HCT116 (cell line): ENCODE results near the gene MTO1.

Source experiments
- CBX3 ChIP-seq: IDR thresholded peaks from 2 replicates; pipeline ENCODE4 v1.6.1; 2012; ENCODE audit warnings: low read depth
- CEBPB ChIP-seq: IDR thresholded peaks from 2 replicates; pipeline ENCODE4 v1.6.1; 2012; ENCODE audit warnings: low read depth
- EGR1 ChIP-seq: IDR thresholded peaks from 2 replicates; pipeline ENCODE4 v1.6.1; 2012; ENCODE audit warnings: low read depth
- MAX ChIP-seq: IDR thresholded peaks from 2 replicates; pipeline ENCODE4 v1.6.1; 2012
- POLR2A ChIP-seq: IDR thresholded peaks from 2 replicates; pipeline ENCODE4 v1.7.0; 2011; ENCODE audit warnings: borderline replicate concordance; ENCODE audit not compliant: insufficient read depth, insufficient read length; ENCODE audit errors: extremely low read depth
- POLR2AphosphoS5 ChIP-seq: IDR thresholded peaks from 2 replicates; pipeline ENCODE4 v1.6.1; 2011; ENCODE audit warnings: mild to moderate bottlenecking, low read depth, low read length, moderate library complexity
- SIN3A ChIP-seq: IDR thresholded peaks from 2 replicates; pipeline ENCODE4 v1.6.1; 2012; ENCODE audit warnings: low read depth
- TCF7L2 ChIP-seq: IDR thresholded peaks from 2 replicates; pipeline ENCODE4 v1.7.0; 2011; ENCODE audit warnings: borderline replicate concordance, inconsistent platforms; ENCODE audit not compliant: insufficient read depth, insufficient read length; ENCODE audit errors: extremely low read depth
- YY1 ChIP-seq: IDR thresholded peaks from 2 replicates; pipeline ENCODE4 v1.6.1; 2011; ENCODE audit warnings: low read length, low read depth, moderate library complexity, mild to moderate bottlenecking; ENCODE audit not compliant: insufficient replicate concordance; ENCODE audit errors: extremely low read depth
- ZBTB33 ChIP-seq: IDR thresholded peaks from 2 replicates; pipeline ENCODE4 v1.6.1; 2011; ENCODE audit warnings: mild to moderate bottlenecking, low read length, moderate library complexity; ENCODE audit not compliant: insufficient replicate concordance; ENCODE audit errors: extremely low read depth
- ZFX ChIP-seq: fragments of 450-650 bp; IDR thresholded peaks from 2 replicates; pipeline ENCODE4 v1.6.1; 2017
- TF ChIP-seq, protein P1 (sequence below), 3 experiments: fragments of 200-600 bp in 1 of 3; sonication (generic) in 1 of 3; IDR thresholded peaks in 2 of 3; conservative IDR thresholded peaks in 1 of 3; 2 replicates each; pipeline ENCODE4 v1.5.1; 2012 to 2017; ENCODE audit warnings: low read depth in 2 of 3, low read length in 2 of 3, antibody characterized with exemption in 1 of 3, borderline replicate concordance in 1 of 3, control low read depth in 1 of 3, mild to moderate bottlenecking in 1 of 3, mixed read lengths in 1 of 3, mixed run types in 1 of 3, moderate library complexity in 1 of 3; ENCODE audit not compliant: insufficient read depth in 1 of 3
- TF ChIP-seq, protein P2 (sequence below): IDR thresholded peaks from 2 replicates; pipeline ENCODE4 v1.6.1; 2012; ENCODE audit warnings: low read depth

DNA sequence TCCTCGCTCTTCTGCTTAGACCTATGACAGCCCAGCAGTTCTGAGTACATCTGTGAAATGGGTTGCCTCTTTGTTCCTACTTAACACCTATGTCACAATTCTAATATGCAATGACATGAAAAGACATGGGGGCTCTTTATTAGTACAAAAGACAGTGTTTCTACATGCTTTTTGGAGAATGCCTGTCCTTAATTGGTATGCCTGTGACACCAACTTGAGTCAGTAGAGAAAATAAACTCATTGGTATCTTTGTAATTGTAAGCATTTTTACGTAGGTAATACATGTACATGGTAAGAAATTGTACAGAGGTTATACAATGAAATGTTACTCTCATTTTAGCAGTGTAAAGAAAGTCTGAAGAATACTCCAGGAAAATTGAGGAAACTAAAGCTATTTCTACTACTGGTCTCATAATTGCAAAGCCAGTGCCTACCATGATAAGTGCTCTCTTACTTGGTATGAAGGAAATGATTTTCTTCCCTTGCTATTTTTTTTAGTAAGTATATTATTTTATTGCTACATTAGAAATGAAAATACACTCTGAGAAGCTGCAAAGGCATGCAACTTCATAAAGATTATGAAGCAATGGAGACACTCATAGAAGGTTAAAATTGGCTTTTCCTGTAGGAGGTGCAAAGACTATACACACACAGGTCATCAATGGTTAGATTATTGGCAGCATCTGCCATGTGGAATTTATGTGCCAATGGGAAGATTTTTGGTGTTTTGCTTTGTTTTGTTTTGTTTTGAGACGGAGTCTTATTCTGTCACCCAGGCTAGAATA, 64.2 kb downstream of the MTO1 start:
- TF ChIP-seq, protein P1, sequence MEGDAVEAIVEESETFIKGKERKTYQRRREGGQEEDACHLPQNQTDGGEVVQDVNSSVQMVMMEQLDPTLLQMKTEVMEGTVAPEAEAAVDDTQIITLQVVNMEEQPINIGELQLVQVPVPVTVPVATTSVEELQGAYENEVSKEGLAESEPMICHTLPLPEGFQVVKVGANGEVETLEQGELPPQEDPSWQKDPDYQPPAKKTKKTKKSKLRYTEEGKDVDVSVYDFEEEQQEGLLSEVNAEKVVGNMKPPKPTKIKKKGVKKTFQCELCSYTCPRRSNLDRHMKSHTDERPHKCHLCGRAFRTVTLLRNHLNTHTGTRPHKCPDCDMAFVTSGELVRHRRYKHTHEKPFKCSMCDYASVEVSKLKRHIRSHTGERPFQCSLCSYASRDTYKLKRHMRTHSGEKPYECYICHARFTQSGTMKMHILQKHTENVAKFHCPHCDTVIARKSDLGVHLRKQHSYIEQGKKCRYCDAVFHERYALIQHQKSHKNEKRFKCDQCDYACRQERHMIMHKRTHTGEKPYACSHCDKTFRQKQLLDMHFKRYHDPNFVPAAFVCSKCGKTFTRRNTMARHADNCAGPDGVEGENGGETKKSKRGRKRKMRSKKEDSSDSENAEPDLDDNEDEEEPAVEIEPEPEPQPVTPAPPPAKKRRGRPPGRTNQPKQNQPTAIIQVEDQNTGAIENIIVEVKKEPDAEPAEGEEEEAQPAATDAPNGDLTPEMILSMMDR (IDR thresholded peaks at IDR 0.05 in 2 of 3, conservative IDR thresholded peaks at IDR 0.05 in 1 of 3; ENCODE audit: borderline replicate concordance in 1 of 3, insufficient read depth in 1 of 3, low read depth in 2 of 3, low read length in 2 of 3): no peak
- no peak for TF ChIP-seq POLR2AphosphoS5
- TF ChIP-seq EGR1: no peak
- no peak for TF ChIP-seq SIN3A
- TF ChIP-seq CEBPB: no peak
- no peak for TF ChIP-seq TCF7L2
- no peak for TF ChIP-seq POLR2A
- TF ChIP-seq, protein P2, sequence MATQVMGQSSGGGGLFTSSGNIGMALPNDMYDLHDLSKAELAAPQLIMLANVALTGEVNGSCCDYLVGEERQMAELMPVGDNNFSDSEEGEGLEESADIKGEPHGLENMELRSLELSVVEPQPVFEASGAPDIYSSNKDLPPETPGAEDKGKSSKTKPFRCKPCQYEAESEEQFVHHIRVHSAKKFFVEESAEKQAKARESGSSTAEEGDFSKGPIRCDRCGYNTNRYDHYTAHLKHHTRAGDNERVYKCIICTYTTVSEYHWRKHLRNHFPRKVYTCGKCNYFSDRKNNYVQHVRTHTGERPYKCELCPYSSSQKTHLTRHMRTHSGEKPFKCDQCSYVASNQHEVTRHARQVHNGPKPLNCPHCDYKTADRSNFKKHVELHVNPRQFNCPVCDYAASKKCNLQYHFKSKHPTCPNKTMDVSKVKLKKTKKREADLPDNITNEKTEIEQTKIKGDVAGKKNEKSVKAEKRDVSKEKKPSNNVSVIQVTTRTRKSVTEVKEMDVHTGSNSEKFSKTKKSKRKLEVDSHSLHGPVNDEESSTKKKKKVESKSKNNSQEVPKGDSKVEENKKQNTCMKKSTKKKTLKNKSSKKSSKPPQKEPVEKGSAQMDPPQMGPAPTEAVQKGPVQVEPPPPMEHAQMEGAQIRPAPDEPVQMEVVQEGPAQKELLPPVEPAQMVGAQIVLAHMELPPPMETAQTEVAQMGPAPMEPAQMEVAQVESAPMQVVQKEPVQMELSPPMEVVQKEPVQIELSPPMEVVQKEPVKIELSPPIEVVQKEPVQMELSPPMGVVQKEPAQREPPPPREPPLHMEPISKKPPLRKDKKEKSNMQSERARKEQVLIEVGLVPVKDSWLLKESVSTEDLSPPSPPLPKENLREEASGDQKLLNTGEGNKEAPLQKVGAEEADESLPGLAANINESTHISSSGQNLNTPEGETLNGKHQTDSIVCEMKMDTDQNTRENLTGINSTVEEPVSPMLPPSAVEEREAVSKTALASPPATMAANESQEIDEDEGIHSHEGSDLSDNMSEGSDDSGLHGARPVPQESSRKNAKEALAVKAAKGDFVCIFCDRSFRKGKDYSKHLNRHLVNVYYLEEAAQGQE: no peak
- TF ChIP-seq ZBTB33: no peak
- no peak for TF ChIP-seq MAX
- TF ChIP-seq YY1: no peak
- no peak for TF ChIP-seq ZFX
- TF ChIP-seq CBX3: no peak
